ENCODE measurements around the gene UNC80.
"Not testable (repeated sequence)": the region's sequence is repeated elsewhere in the genome, so short reads cannot be mapped to it uniquely, and the experiment has no call there.

Gene UNC80

GRCh38 chr2:209773377-209773776, 1.7 kb downstream of the UNC80 start:
- ChIA-PET POLR2A (no interaction called here), CTCF (no interaction called here)
- no peaks in the 10 kb centered on the region for H3K9me3 ChIP-seq (ENCODE audit: control extremely low read depth in 1 of 5, control insufficient read depth in 4 of 5, insufficient read depth in 2 of 5, low read depth in 1 of 5, low read length in 4 of 5)

GRCh38 chr2:209787416-209787815, 15.8 kb downstream of the UNC80 start:
- Histone ChIP-seq H3K36me3 (ENCODE audit: control insufficient read depth in 4 of 4, insufficient read depth in 4 of 4, low read length in 3 of 4) (no peaks in the 10 kb centered on the region), H3K4me3 (ENCODE audit: control insufficient read depth in 1 of 7, extremely low read depth in 1 of 7, insufficient read depth in 4 of 7, low read depth in 2 of 7, low read length in 6 of 7) (no peak overlapping the region), H3K27me3 (replicated peaks in 2 of 5; ENCODE audit: control insufficient read depth in 4 of 5, insufficient read depth in 5 of 5, low read length in 4 of 5) (no peaks in the 10 kb centered on the region), H3K9me3 (ENCODE audit: control extremely low read depth in 1 of 5, control insufficient read depth in 4 of 5, insufficient read depth in 2 of 5, low read depth in 1 of 5, low read length in 4 of 5) (no peaks in the 10 kb centered on the region), H3K27ac (ENCODE audit: insufficient read depth in 1 of 2, low read depth in 1 of 2, low read length in 2 of 2, poor library complexity in 1 of 2, severe bottlenecking in 2 of 2) (no peak overlapping the region), H3K4me1 (ENCODE audit: control extremely low read depth in 1 of 4, control insufficient read depth in 4 of 4, insufficient read depth in 4 of 4, low read length in 3 of 4) (peaks cover 0 to 2% (median 0%) of the 10 kb centered on the region in 4 experiments)
- WGBS (ENCODE audit: insufficient coverage) = no CpG with 5 or more reads among the region's 5 CpGs
- no peak for DNase-seq
- ChIA-PET POLR2A (no interaction called here), CTCF (no interaction called here)

More at GRCh38 chr2:209773377-209773776, 1.7 kb downstream of the UNC80 start:
- WGBS (ENCODE audit: insufficient coverage) = 13% methylated on average over 1 of the region's 3 CpGs
- Histone ChIP-seq H3K4me1 (ENCODE audit: control extremely low read depth in 1 of 4, control insufficient read depth in 4 of 4, insufficient read depth in 4 of 4, low read length in 3 of 4) (peaks cover 0 to 6% (median 1%) of the 10 kb centered on the region in 4 experiments), H3K36me3 (ENCODE audit: control insufficient read depth in 4 of 4, insufficient read depth in 4 of 4, low read length in 3 of 4) (no peaks in the 10 kb centered on the region), H3K27ac (ENCODE audit: insufficient read depth in 1 of 2, low read depth in 1 of 2, low read length in 2 of 2, poor library complexity in 1 of 2, severe bottlenecking in 2 of 2) (no peak overlapping the region), H3K4me3 (ENCODE audit: control insufficient read depth in 1 of 7, extremely low read depth in 1 of 7, insufficient read depth in 4 of 7, low read depth in 2 of 7, low read length in 6 of 7) (no peak overlapping the region), H3K27me3 (replicated peaks in 2 of 5; ENCODE audit: control insufficient read depth in 4 of 5, insufficient read depth in 5 of 5, low read length in 4 of 5) (peaks cover 6 to 36% (median 17%) of the 10 kb centered on the region in 5 experiments)
- no peak for DNase-seq

- WGBS (ENCODE audit: insufficient coverage) = no CpG with 5 or more reads among the region's 1 CpG
- ChIA-PET POLR2A (no interaction called here), CTCF (no interaction called here)
- no peak for DNase-seq
- Histone ChIP-seq H3K27me3 (replicated peaks in 2 of 5; ENCODE audit: control insufficient read depth in 4 of 5, insufficient read depth in 5 of 5, low read length in 4 of 5) (peaks cover 0 to 2% (median 0%) of the 10 kb centered on the region in 5 experiments), H3K9me3 (ENCODE audit: control extremely low read depth in 1 of 5, control insufficient read depth in 4 of 5, insufficient read depth in 2 of 5, low read depth in 1 of 5, low read length in 4 of 5) (no peaks in the 10 kb centered on the region), H3K4me3 (ENCODE audit: control insufficient read depth in 1 of 7, extremely low read depth in 1 of 7, insufficient read depth in 4 of 7, low read depth in 2 of 7, low read length in 6 of 7) (no peak overlapping the region), H3K36me3 (ENCODE audit: control insufficient read depth in 4 of 4, insufficient read depth in 4 of 4, low read length in 3 of 4) (no peaks in the 10 kb centered on the region), H3K27ac (ENCODE audit: insufficient read depth in 1 of 2, low read depth in 1 of 2, low read length in 2 of 2, poor library complexity in 1 of 2, severe bottlenecking in 2 of 2) (no peak overlapping the region), H3K4me1 (ENCODE audit: control extremely low read depth in 1 of 4, control insufficient read depth in 4 of 4, insufficient read depth in 4 of 4, low read length in 3 of 4) (peaks cover 0 to 2% (median 0%) of the 10 kb centered on the region in 4 experiments)
Observed at GRCh38 chr2:209788925-209789324, 17.3 kb downstream of the UNC80 start.

- Histone ChIP-seq H3K9me3 (ENCODE audit: control extremely low read depth in 1 of 5, control insufficient read depth in 4 of 5, insufficient read depth in 2 of 5, low read depth in 1 of 5, low read length in 4 of 5) (no peaks in the 10 kb centered on the region), H3K36me3 (ENCODE audit: control insufficient read depth in 4 of 4, insufficient read depth in 4 of 4, low read length in 3 of 4) (no peaks in the 10 kb centered on the region), H3K4me3 (ENCODE audit: control insufficient read depth in 1 of 7, extremely low read depth in 1 of 7, insufficient read depth in 4 of 7, low read depth in 2 of 7, low read length in 6 of 7) (peak overlapping the region in 2 of 7 experiments; percentile 21 to 61), H3K27me3 (replicated peaks in 2 of 5; ENCODE audit: control insufficient read depth in 4 of 5, insufficient read depth in 5 of 5, low read length in 4 of 5) (peaks cover 0 to 4% (median 0%) of the 10 kb centered on the region in 5 experiments), H3K4me1 (ENCODE audit: control extremely low read depth in 1 of 4, control insufficient read depth in 4 of 4, insufficient read depth in 4 of 4, low read length in 3 of 4) (peaks cover 0 to 2% (median 0%) of the 10 kb centered on the region in 4 experiments), H3K27ac (ENCODE audit: insufficient read depth in 1 of 2, low read depth in 1 of 2, low read length in 2 of 2, poor library complexity in 1 of 2, severe bottlenecking in 2 of 2) (no peak overlapping the region)
- ChIA-PET POLR2A (no interaction called here), CTCF (no interaction called here)
- 53% methylated on average over 3 of the region's 6 CpGs for whole genome bisulfite sequencing (ENCODE audit: insufficient coverage)
- DNase-seq = peak in 2 of 3 donors; percentile 4 to 21
Observed at GRCh38 chr2:209790066-209790728, 18.6 kb downstream of the UNC80 start.

GRCh38 chr2:209791151-209791550, 19.5 kb downstream of the UNC80 start:
- no peak overlapping the region for H3K4me3 ChIP-seq (ENCODE audit: control insufficient read depth in 1 of 7, extremely low read depth in 1 of 7, insufficient read depth in 4 of 7, low read depth in 2 of 7, low read length in 6 of 7)
- peaks cover 0 to 2% (median 0%) of the 10 kb centered on the region in 4 experiments for H3K4me1 ChIP-seq (ENCODE audit: control extremely low read depth in 1 of 4, control insufficient read depth in 4 of 4, insufficient read depth in 4 of 4, low read length in 3 of 4)
- no peak for DNase-seq
- H3K27ac ChIP-seq (ENCODE audit: insufficient read depth in 1 of 2, low read depth in 1 of 2, low read length in 2 of 2, poor library complexity in 1 of 2, severe bottlenecking in 2 of 2) = no peak overlapping the region
- no peaks in the 10 kb centered on the region for H3K36me3 ChIP-seq (ENCODE audit: control insufficient read depth in 4 of 4, insufficient read depth in 4 of 4, low read length in 3 of 4)
- WGBS (ENCODE audit: insufficient coverage) = 100% methylated on average over 2 of the region's 3 CpGs
- H3K9me3 ChIP-seq (ENCODE audit: control extremely low read depth in 1 of 5, control insufficient read depth in 4 of 5, insufficient read depth in 2 of 5, low read depth in 1 of 5, low read length in 4 of 5) = no peaks in the 10 kb centered on the region
- CTCF ChIA-PET = no interaction called here
- peaks cover 0 to 4% (median 0%) of the 10 kb centered on the region in 5 experiments for H3K27me3 ChIP-seq (replicated peaks in 2 of 5; ENCODE audit: control insufficient read depth in 4 of 5, insufficient read depth in 5 of 5, low read length in 4 of 5)
- POLR2A ChIA-PET = no interaction called here

GRCh38 chr2:209795425-209795824, 23.8 kb downstream of the UNC80 start:
- POLR2A ChIA-PET; H3K4me3 ChIP-seq (ENCODE audit: control insufficient read depth in 1 of 7, extremely low read depth in 1 of 7, insufficient read depth in 4 of 7, low read depth in 2 of 7, low read length in 6 of 7); H3K36me3 ChIP-seq (ENCODE audit: control insufficient read depth in 4 of 4, insufficient read depth in 4 of 4, low read length in 3 of 4); H3K27ac ChIP-seq (ENCODE audit: insufficient read depth in 1 of 2, low read depth in 1 of 2, low read length in 2 of 2, poor library complexity in 1 of 2, severe bottlenecking in 2 of 2); CTCF ChIA-PET; H3K9me3 ChIP-seq (ENCODE audit: control extremely low read depth in 1 of 5, control insufficient read depth in 4 of 5, insufficient read depth in 2 of 5, low read depth in 1 of 5, low read length in 4 of 5); H3K27me3 ChIP-seq (replicated peaks in 2 of 5; ENCODE audit: control insufficient read depth in 4 of 5, insufficient read depth in 5 of 5, low read length in 4 of 5); H3K4me1 ChIP-seq (ENCODE audit: control extremely low read depth in 1 of 4, control insufficient read depth in 4 of 4, insufficient read depth in 4 of 4, low read length in 3 of 4); DNase-seq: not testable (repeated sequence)
- 100% methylated on average over 4 of the region's 4 CpGs for whole genome bisulfite sequencing (ENCODE audit: insufficient coverage)

GRCh38 chr2:209805351-209805750, 33.7 kb downstream of the UNC80 start:
- 100% methylated on average over 1 of the region's 1 CpG for WGBS (ENCODE audit: insufficient coverage)
- Histone ChIP-seq H3K4me1 (ENCODE audit: control extremely low read depth in 1 of 4, control insufficient read depth in 4 of 4, insufficient read depth in 4 of 4, low read length in 3 of 4) (no peaks in the 10 kb centered on the region), H3K36me3 (ENCODE audit: control insufficient read depth in 4 of 4, insufficient read depth in 4 of 4, low read length in 3 of 4) (no peaks in the 10 kb centered on the region), H3K9me3 (ENCODE audit: control extremely low read depth in 1 of 5, control insufficient read depth in 4 of 5, insufficient read depth in 2 of 5, low read depth in 1 of 5, low read length in 4 of 5) (peaks cover 0 to 4% (median 0%) of the 10 kb centered on the region in 5 experiments), H3K27ac (ENCODE audit: insufficient read depth in 1 of 2, low read depth in 1 of 2, low read length in 2 of 2, poor library complexity in 1 of 2, severe bottlenecking in 2 of 2) (no peak overlapping the region), H3K27me3 (replicated peaks in 2 of 5; ENCODE audit: control insufficient read depth in 4 of 5, insufficient read depth in 5 of 5, low read length in 4 of 5) (no peaks in the 10 kb centered on the region), H3K4me3 (ENCODE audit: control insufficient read depth in 1 of 7, extremely low read depth in 1 of 7, insufficient read depth in 4 of 7, low read depth in 2 of 7, low read length in 6 of 7) (no peak overlapping the region)
- ChIA-PET CTCF (no interaction called here), POLR2A (no interaction called here)
- no peak for DNase-seq

Data from common myeloid progenitor, CD34-positive (primary cell).